Smooth muscle cell (in vitro differentiated cells): Measurements from ENCODE around the gene TSPAN9. TPM values are rescaled to one million over a fixed set of nuclear protein-coding genes. Genes with fewer than 3 reads are reported as not detected.

Experiments
- DNase-seq: peaks from one replicate; lab custom pipeline; 2025; ENCODE audit not compliant: unreplicated experiment; lab: John Stamatoyannopoulos, UW
- H2AFZ ChIP-seq: fragments of 200-600 bp; sonication (generic); 2 replicates; pipeline ENCODE4 v1.6.0; 2016; ENCODE audit warnings: antibody characterized with exemption, low read depth, mild to moderate bottlenecking
- H3F3A ChIP-seq: fragments of 200-600 bp; sonication (generic); 2 replicates; pipeline ENCODE4 v1.6.0; 2017; ENCODE audit warnings: antibody characterized with exemption, low read depth
- H3K27ac ChIP-seq: fragments of 200-600 bp; sonication (generic); 2 replicates; pipeline ENCODE4 v1.5.1; 2016; ENCODE audit warnings: low read depth, mild to moderate bottlenecking
- H3K27me3 ChIP-seq: fragments of 200-600 bp; sonication (generic); 2 replicates; pipeline ENCODE4 v1.6.1; 2016; ENCODE audit warnings: low read depth, mild to moderate bottlenecking
- H3K36me3 ChIP-seq: fragments of 200-600 bp; sonication (generic); 2 replicates; pipeline ENCODE4 v1.5.1; 2016; ENCODE audit warnings: low read depth
- H3K4me1 ChIP-seq: fragments of 200-600 bp; sonication (generic); 2 replicates; pipeline ENCODE4 v1.5.1; 2016; ENCODE audit warnings: low read depth
- H3K4me2 ChIP-seq: fragments of 200-600 bp; sonication (generic); 2 replicates; pipeline ENCODE4 v1.6.0; 2016; ENCODE audit warnings: mild to moderate bottlenecking
- H3K4me3 ChIP-seq: fragments of 200-600 bp; sonication (generic); 2 replicates; pipeline ENCODE4 v1.5.1; 2016; ENCODE audit warnings: mild to moderate bottlenecking
- H3K79me2 ChIP-seq: fragments of 200-600 bp; sonication (generic); 2 replicates; pipeline ENCODE4 v1.6.0; 2016; ENCODE audit warnings: low read depth, mild to moderate bottlenecking
- H3K9ac ChIP-seq: fragments of 200-600 bp; sonication (generic); 2 replicates; pipeline ENCODE4 v1.6.0; 2016; ENCODE audit warnings: low read depth
- H3K9me3 ChIP-seq: fragments of 200-600 bp; sonication (generic); replicated peaks from 2 replicates; pipeline ENCODE4 v1.5.1; 2016; ENCODE audit warnings: low read depth
- H4K20me1 ChIP-seq: fragments of 200-600 bp; sonication (generic); 2 replicates; pipeline ENCODE4 v1.6.0; 2016; ENCODE audit warnings: low read depth
- WGBS: methylation state at CpG from one replicate; pipeline ENCODE4 v1.1.7; 2016; ENCODE audit warnings: low lambda C conversion rate; 5-methylcytosine and 5-hydroxymethylcytosine counted together
- polyA plus RNA-seq: library from polyadenylated mRNA; unstranded; fragments of >200 nt; fragmentation: Nextera tagmentation; extraction: Ambion mirVana; gene quantifications from 2 replicates; pipeline ENCODE4 v1.2.1, GENCODE V29; 2016
- total RNA-seq: library from RNA; depleted of rRNA; stranded (reverse); fragments of >200 nt; gene quantifications from 2 replicates; pipeline ENCODE4 v1.2.3, GENCODE V29; 2014
- TF ChIP-seq, protein P1 (sequence below): fragments of 200-600 bp; sonication (generic); IDR thresholded peaks from 2 replicates; pipeline ENCODE4 v1.5.1; 2017; ENCODE audit warnings: borderline replicate concordance, mild to moderate bottlenecking, antibody characterized with exemption; ENCODE audit not compliant: insufficient read depth, poor library complexity, severe bottlenecking

The TSPAN9 gene
- total and polyA plus RNA-seq, 2 experiments from 2014 or later = 17.7 to 29.8 TPM

DNA sequence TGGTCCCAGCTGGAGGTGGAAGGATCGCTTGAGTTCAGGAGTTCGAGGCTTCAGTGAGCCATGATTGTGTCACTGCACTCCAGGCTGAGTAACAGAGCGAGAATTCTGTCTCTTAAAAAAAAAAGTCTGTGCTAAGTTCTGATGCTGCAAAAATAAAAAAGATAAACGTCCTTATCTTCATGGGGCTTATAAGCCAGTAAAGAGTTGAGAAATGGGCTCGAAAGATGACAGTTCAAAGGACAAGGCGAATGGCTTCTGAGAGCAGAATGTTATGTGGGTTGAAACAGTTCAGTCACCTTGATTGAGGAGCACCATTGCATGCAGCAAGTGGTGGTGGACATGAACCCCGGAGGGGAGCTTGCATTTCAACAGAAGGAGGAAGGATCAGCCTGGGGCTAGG lies 4.7 kb downstream of the TSPAN9 start:
- H3K79me2 ChIP-seq = peaks cover 38% of the 10 kb centered on the region
- peaks cover 15% of the 10 kb centered on the region for H3K4me1 ChIP-seq
- H3K9me3 ChIP-seq = no peaks in the 10 kb centered on the region
- H3K9ac ChIP-seq = no peak overlapping the region
- H3K4me2 ChIP-seq = no peak overlapping the region
- peaks cover 4% of the 10 kb centered on the region for H3F3A ChIP-seq
- peaks cover 73% of the 10 kb centered on the region for H4K20me1 ChIP-seq
- no peak for DNase-seq
- H2AFZ ChIP-seq = no peak overlapping the region
- 52% methylated on average over 7 of the region's 7 CpGs for WGBS
- TF ChIP-seq, protein P1, sequence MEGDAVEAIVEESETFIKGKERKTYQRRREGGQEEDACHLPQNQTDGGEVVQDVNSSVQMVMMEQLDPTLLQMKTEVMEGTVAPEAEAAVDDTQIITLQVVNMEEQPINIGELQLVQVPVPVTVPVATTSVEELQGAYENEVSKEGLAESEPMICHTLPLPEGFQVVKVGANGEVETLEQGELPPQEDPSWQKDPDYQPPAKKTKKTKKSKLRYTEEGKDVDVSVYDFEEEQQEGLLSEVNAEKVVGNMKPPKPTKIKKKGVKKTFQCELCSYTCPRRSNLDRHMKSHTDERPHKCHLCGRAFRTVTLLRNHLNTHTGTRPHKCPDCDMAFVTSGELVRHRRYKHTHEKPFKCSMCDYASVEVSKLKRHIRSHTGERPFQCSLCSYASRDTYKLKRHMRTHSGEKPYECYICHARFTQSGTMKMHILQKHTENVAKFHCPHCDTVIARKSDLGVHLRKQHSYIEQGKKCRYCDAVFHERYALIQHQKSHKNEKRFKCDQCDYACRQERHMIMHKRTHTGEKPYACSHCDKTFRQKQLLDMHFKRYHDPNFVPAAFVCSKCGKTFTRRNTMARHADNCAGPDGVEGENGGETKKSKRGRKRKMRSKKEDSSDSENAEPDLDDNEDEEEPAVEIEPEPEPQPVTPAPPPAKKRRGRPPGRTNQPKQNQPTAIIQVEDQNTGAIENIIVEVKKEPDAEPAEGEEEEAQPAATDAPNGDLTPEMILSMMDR = no peak
- H3K27me3 ChIP-seq = no peaks in the 10 kb centered on the region
- H3K4me3 ChIP-seq = no peak overlapping the region
- H3K36me3 ChIP-seq = no peaks in the 10 kb centered on the region
- H3K27ac ChIP-seq = no peak overlapping the region

DNA sequence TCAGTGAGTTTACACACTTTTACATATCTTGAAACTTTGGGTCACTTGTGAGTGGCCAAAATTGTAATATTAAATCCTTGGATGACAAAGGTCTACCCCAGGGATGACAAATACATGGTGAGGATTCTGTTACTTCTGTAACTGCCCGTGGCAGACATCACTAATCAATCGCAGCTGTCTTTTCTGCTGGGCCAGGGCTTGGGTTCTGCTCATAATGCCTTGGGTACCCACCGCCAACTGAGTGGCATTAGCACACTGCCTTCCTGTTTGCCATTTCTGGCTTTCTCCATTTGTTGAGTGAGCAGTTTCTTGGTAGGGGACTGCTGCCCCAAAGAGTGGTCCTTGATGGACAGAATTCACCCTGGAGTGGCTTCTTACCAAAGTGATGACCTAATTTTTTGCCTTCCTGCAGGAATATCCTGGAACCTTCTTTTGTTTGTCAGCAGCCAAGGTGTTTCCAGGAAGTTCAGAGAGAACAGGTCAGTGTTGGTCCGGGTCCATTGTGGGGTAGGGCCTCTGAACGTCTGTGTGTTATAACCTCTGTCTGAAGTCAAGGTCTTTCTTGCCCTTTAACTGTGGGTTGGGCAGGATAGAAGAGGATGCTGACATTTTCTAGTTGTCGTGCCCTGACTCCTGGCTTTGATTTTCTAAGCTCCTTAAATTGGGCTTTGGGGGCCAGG lies 6.2 kb downstream of the TSPAN9 start:
- Histone ChIP-seq H3K27ac (peak overlapping the region; percentile 24), H3K79me2 (peaks cover 30% of the 10 kb centered on the region), H3K4me3 (no peak overlapping the region), H3K9ac (no peak overlapping the region), H2AFZ (no peak overlapping the region), H4K20me1 (peaks cover 79% of the 10 kb centered on the region), H3K4me2 (no peak overlapping the region), H3F3A (peaks cover 4% of the 10 kb centered on the region), H3K9me3 (no peaks in the 10 kb centered on the region), H3K27me3 (no peaks in the 10 kb centered on the region), H3K36me3 (no peaks in the 10 kb centered on the region), H3K4me1 (peaks cover 15% of the 10 kb centered on the region)
- DNase-seq = no peak
- 79% methylated on average over 6 of the region's 6 CpGs for WGBS
- TF ChIP-seq, protein P1 = no peak

DNA sequence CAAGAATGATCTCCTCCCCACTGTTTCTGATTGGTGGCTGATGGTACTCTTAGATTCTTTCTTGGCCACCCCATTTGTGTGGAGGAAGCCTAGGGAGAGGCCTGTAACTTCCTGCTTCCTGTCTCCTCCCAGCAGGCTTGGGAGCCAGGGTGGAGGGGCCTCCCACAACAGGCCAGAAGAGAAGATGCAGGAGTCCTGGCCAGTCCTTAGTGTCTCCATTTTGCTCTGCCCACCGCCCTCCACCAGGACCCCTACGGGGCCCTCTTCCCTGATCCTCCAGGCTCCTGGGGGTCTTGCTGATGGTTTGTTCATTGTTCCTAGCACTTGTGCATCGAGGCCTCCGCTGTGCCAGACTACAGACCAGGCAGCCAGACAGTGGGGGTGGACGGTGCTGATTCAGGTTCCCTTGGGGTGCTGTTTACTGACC lies 6.8 kb downstream of the TSPAN9 start:
- peak overlapping the region; percentile 24 for H3K27ac ChIP-seq
- peaks cover 25% of the 10 kb centered on the region for H3K79me2 ChIP-seq
- H3K9me3 ChIP-seq = no peaks in the 10 kb centered on the region
- H3K9ac ChIP-seq = no peak overlapping the region
- peaks cover 15% of the 10 kb centered on the region for H3K4me1 ChIP-seq
- no peak overlapping the region for H3K4me3 ChIP-seq
- H3K4me2 ChIP-seq = no peak overlapping the region
- no peak overlapping the region for H2AFZ ChIP-seq
- H3K27me3 ChIP-seq = no peaks in the 10 kb centered on the region
- DNase-seq = no peak
- TF ChIP-seq, protein P1 = no peak
- H3F3A ChIP-seq = peaks cover 4% of the 10 kb centered on the region
- no peaks in the 10 kb centered on the region for H3K36me3 ChIP-seq
- peaks cover 81% of the 10 kb centered on the region for H4K20me1 ChIP-seq
- WGBS = 68% methylated on average over 5 of the region's 5 CpGs

DNA sequence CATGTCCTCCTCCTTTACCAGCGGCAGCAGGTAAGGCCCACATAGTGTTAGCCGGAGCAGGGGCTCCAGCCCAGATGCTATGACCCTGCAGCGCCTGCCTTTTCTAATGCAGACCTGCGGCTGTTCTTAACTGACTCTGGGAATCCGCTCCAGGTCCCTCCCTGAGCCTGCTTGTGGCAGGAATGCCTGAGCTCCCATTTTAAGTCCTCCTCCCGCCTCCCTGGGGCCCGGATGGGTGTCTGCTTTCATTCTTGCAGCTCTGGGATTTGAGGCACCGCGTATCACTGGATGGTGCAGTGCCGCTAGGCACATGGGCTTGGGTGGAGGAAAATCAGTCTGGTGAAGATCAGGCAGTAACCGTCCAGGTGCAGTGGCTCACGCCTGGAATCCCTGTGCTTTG lies 7.6 kb downstream of the TSPAN9 start:
- 60% methylated on average over 12 of the region's 12 CpGs for WGBS
- Histone ChIP-seq H4K20me1 (peaks cover 77% of the 10 kb centered on the region), H3K9ac (no peak overlapping the region), H3F3A (peaks cover 4% of the 10 kb centered on the region), H3K36me3 (no peaks in the 10 kb centered on the region), H3K4me1 (peaks cover 15% of the 10 kb centered on the region), H3K9me3 (no peaks in the 10 kb centered on the region), H3K4me3 (no peak overlapping the region), H3K79me2 (peaks cover 18% of the 10 kb centered on the region), H3K27ac (peak overlapping the region; percentile 24), H3K4me2 (peak overlapping the region; percentile 29), H2AFZ (no peak overlapping the region), H3K27me3 (no peaks in the 10 kb centered on the region)
- TF ChIP-seq, protein P1 = no peak
- no peak for DNase-seq
